ENCODE measurements around the gene TAF1B.

TAF1B gene

GRCh38 chr2:9803023-9803805 is 40.1 kb upstream of the TAF1B start:
- TF ChIP-seq POLR2A (IDR thresholded peaks at IDR 0.05; ENCODE audit: low read length) (no peak), GATA1 (IDR thresholded peaks at IDR 0.05; ENCODE audit: low read depth, low read length) (no peak)
- DNase-seq, result no peak

GRCh38 chr2:9805435-9806297 is 37.6 kb upstream of the TAF1B start:
- TF ChIP-seq POLR2A (IDR thresholded peaks at IDR 0.05; ENCODE audit: low read length) (no peak), GATA1 (IDR thresholded peaks at IDR 0.05; ENCODE audit: low read depth, low read length) (no peak)
- DNase-seq, result no peak

GRCh38 chr2:9806298-9806610 is 37.0 kb upstream of the TAF1B start:
- TF ChIP-seq GATA1 (IDR thresholded peaks at IDR 0.05; ENCODE audit: low read depth, low read length), result no peak
- TF ChIP-seq POLR2A (IDR thresholded peaks at IDR 0.05; ENCODE audit: low read length), result no peak
- no peak for DNase-seq

GRCh38 chr2:9806656-9807055 is 36.6 kb upstream of the TAF1B start:
- no peak for DNase-seq
- no peak for TF ChIP-seq POLR2A (IDR thresholded peaks at IDR 0.05; ENCODE audit: low read length)
- TF ChIP-seq GATA1 (IDR thresholded peaks at IDR 0.05; ENCODE audit: low read depth, low read length), result no peak

- DNase-seq, result no peak
- TF ChIP-seq POLR2A (IDR thresholded peaks at IDR 0.05; ENCODE audit: low read length) (no peak), GATA1 (IDR thresholded peaks at IDR 0.05; ENCODE audit: low read depth, low read length) (no peak)
These were observed 36.2 kb upstream of the TAF1B start for GRCh38 chr2:9807056-9807455.

GRCh38 chr2:9807555-9808305 is 35.5 kb upstream of the TAF1B start:
- DNase-seq, result no peak
- TF ChIP-seq GATA1 (IDR thresholded peaks at IDR 0.05; ENCODE audit: low read depth, low read length), result no peak
- no peak for TF ChIP-seq POLR2A (IDR thresholded peaks at IDR 0.05; ENCODE audit: low read length)

GRCh38 chr2:9808334-9809063 is 34.8 kb upstream of the TAF1B start:
- no peak for DNase-seq
- no peak for TF ChIP-seq GATA1 (IDR thresholded peaks at IDR 0.05; ENCODE audit: low read depth, low read length)
- no peak for TF ChIP-seq POLR2A (IDR thresholded peaks at IDR 0.05; ENCODE audit: low read length)

- no peak for DNase-seq
- no peak for TF ChIP-seq POLR2A (IDR thresholded peaks at IDR 0.05; ENCODE audit: low read length)
- TF ChIP-seq GATA1 (IDR thresholded peaks at IDR 0.05; ENCODE audit: low read depth, low read length), result no peak
These were observed 34.3 kb upstream of the TAF1B start for GRCh38 chr2:9809064-9809356.

GRCh38 chr2:9809448-9810088 is 33.7 kb upstream of the TAF1B start:
- TF ChIP-seq POLR2A (IDR thresholded peaks at IDR 0.05; ENCODE audit: low read length) (no peak), GATA1 (IDR thresholded peaks at IDR 0.05; ENCODE audit: low read depth, low read length) (no peak)
- no peak for DNase-seq

GRCh38 chr2:9811216-9811615 is 32.1 kb upstream of the TAF1B start:
- TF ChIP-seq GATA1 (IDR thresholded peaks at IDR 0.05; ENCODE audit: low read depth, low read length) (no peak), POLR2A (IDR thresholded peaks at IDR 0.05; ENCODE audit: low read length) (no peak)

GRCh38 chr2:9811679-9812511 is 31.4 kb upstream of the TAF1B start:
- TF ChIP-seq GATA1 (IDR thresholded peaks at IDR 0.05; ENCODE audit: low read depth, low read length) (no peak), POLR2A (IDR thresholded peaks at IDR 0.05; ENCODE audit: low read length) (no peak)
- no peak for DNase-seq

More at GRCh38 chr2:9811216-9811615, 32.1 kb upstream of the TAF1B start:
- no peak for DNase-seq

- no peak for DNase-seq
- no peak for TF ChIP-seq GATA1 (IDR thresholded peaks at IDR 0.05; ENCODE audit: low read depth, low read length)
- no peak for TF ChIP-seq POLR2A (IDR thresholded peaks at IDR 0.05; ENCODE audit: low read length)
These were observed 30.3 kb upstream of the TAF1B start for GRCh38 chr2:9812945-9813311.

Data from erythroblast (primary cell).